ENCODE measurements around the gene RPS21.

DNA sequence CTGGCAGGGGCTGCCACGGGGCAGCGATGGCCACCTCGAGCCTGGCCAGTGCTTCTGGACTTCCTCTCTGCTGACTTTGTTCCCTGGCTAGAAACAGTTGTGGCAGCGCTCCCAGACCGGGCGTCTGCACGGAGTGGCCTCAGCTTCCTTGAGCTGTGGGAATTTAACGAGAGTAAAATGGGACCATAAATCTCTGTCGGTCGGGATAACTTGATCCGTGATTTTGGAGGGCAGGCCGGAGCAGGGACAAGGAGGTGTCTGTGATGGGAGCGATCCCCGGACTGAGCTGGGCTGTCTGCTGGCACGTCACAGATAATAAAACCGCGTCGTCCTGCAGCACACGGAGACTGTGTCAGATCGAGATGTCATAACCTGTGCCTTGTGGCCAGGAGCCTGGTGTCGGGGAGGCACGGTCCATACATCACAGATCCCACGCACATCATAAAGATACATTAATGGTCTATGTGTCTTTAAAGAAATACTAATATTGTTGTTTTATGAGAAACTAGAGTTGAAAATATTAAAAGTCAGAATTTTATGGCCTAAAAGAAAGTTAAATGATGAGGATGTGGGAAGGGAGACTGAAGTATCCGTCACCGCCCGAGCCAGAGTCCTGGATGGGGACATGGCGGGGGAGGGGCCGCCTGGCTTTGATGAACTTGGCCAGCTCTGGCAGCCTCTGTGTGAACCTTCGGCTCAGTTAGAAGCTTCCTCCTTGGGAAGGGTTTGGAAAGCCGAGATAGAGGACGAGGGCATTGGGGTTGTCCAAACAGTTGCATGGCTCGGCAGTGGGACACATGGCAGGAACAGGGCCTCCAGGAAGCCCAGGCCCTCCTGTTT lies 47.0 kb downstream of the RPS21 start:
- TF ChIP-seq, protein P1, sequence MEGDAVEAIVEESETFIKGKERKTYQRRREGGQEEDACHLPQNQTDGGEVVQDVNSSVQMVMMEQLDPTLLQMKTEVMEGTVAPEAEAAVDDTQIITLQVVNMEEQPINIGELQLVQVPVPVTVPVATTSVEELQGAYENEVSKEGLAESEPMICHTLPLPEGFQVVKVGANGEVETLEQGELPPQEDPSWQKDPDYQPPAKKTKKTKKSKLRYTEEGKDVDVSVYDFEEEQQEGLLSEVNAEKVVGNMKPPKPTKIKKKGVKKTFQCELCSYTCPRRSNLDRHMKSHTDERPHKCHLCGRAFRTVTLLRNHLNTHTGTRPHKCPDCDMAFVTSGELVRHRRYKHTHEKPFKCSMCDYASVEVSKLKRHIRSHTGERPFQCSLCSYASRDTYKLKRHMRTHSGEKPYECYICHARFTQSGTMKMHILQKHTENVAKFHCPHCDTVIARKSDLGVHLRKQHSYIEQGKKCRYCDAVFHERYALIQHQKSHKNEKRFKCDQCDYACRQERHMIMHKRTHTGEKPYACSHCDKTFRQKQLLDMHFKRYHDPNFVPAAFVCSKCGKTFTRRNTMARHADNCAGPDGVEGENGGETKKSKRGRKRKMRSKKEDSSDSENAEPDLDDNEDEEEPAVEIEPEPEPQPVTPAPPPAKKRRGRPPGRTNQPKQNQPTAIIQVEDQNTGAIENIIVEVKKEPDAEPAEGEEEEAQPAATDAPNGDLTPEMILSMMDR (IDR thresholded peaks at IDR 0.05; ENCODE audit: insufficient read depth, low read length) = no peak
- TF ChIP-seq, protein P2, sequence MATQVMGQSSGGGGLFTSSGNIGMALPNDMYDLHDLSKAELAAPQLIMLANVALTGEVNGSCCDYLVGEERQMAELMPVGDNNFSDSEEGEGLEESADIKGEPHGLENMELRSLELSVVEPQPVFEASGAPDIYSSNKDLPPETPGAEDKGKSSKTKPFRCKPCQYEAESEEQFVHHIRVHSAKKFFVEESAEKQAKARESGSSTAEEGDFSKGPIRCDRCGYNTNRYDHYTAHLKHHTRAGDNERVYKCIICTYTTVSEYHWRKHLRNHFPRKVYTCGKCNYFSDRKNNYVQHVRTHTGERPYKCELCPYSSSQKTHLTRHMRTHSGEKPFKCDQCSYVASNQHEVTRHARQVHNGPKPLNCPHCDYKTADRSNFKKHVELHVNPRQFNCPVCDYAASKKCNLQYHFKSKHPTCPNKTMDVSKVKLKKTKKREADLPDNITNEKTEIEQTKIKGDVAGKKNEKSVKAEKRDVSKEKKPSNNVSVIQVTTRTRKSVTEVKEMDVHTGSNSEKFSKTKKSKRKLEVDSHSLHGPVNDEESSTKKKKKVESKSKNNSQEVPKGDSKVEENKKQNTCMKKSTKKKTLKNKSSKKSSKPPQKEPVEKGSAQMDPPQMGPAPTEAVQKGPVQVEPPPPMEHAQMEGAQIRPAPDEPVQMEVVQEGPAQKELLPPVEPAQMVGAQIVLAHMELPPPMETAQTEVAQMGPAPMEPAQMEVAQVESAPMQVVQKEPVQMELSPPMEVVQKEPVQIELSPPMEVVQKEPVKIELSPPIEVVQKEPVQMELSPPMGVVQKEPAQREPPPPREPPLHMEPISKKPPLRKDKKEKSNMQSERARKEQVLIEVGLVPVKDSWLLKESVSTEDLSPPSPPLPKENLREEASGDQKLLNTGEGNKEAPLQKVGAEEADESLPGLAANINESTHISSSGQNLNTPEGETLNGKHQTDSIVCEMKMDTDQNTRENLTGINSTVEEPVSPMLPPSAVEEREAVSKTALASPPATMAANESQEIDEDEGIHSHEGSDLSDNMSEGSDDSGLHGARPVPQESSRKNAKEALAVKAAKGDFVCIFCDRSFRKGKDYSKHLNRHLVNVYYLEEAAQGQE (IDR thresholded peaks at IDR 0.05; ENCODE audit: insufficient replicate concordance, low read depth) = no peak
